Upper lobe of right lung (tissue), 1 donor: ENCODE measurements around the gene AMOTL2. TPM values are rescaled to one million over a fixed set of nuclear protein-coding genes. Genes with fewer than 3 reads are reported as not detected.

ENCODE experiments used
- ATAC-seq: fragments of 200-7000 bp; cut with Tn5 transposase; one replicate; pipeline ENCODE4 v1.9.1; 2020; ENCODE audit warnings: mild to moderate bottlenecking, moderate library complexity
- DNase-seq: peaks from one replicate; pipeline ENCODE4 v3.0.0-alpha.2; 2020
- H3K27ac ChIP-seq: fragments of 200-600 bp; one replicate; pipeline ENCODE4 v1.8.0; 2022
- H3K27me3 ChIP-seq: fragments of 200-600 bp; one replicate; pipeline ENCODE4 v1.8.0; 2022; ENCODE audit warnings: mild to moderate bottlenecking
- H3K36me3 ChIP-seq: fragments of 200-600 bp; one replicate; pipeline ENCODE4 v1.8.0; 2022
- H3K4me1 ChIP-seq: fragments of 200-600 bp; one replicate; pipeline ENCODE4 v1.8.0; 2022
- H3K4me3 ChIP-seq: fragments of 200-600 bp; one replicate; pipeline ENCODE4 v1.8.0; 2022; ENCODE audit warnings: mild to moderate bottlenecking
- H3K9me3 ChIP-seq: fragments of 200-600 bp; one replicate; pipeline ENCODE4 v1.8.0; 2022
- CTCF ChIP-seq: fragments of 200-600 bp; IDR thresholded peaks from one replicate; pipeline ENCODE4 v1.8.0; 2022; ENCODE audit warnings: antibody characterized with exemption
- intact Hi-C: fragments of 100-400 bp; cut with DNase I; formaldehyde crosslinking; loops from one replicate; pipeline ENCODE4 v1.11.0; 2022
- total RNA-seq: library from RNA; stranded (reverse); fragmentation: NEBNext Ultra II Directional; extraction: Animal tissue kit (Norgen Biotek cat#: 25700); gene quantifications from one replicate; pipeline ENCODE4 v1.2.1, GENCODE V29; 2021
- donor health status: DM: no; HTN: yes; CAD: no; lungs with severe emphysema.

Gene AMOTL2
- total RNA-seq, 1 donor from 2014 or later: 119 TPM

GRCh38 chr3:134360046-134360445, 14.2 kb downstream of the AMOTL2 start:
- ATAC-seq (no peak), DNase-seq (peak; percentile 49)
- no peaks in the 10 kb centered on the region for H3K9me3 ChIP-seq
- H3K36me3 ChIP-seq: peaks cover 81% of the 10 kb centered on the region
- no peaks in the 10 kb centered on the region for H3K27me3 ChIP-seq
- intact Hi-C loops: no loop called here
- H3K27ac ChIP-seq: peak overlapping the region; percentile 61
- H3K4me1 ChIP-seq: peaks cover 95% of the 10 kb centered on the region
- no peak overlapping the region for H3K4me3 ChIP-seq
- TF ChIP-seq CTCF: no peak

- intact Hi-C loops: no loop called here
- H3K4me3 ChIP-seq: no peak overlapping the region
- H3K36me3 ChIP-seq: peaks cover 87% of the 10 kb centered on the region
- H3K9me3 ChIP-seq: no peaks in the 10 kb centered on the region
- H3K27me3 ChIP-seq: no peaks in the 10 kb centered on the region
- peaks cover 95% of the 10 kb centered on the region for H3K4me1 ChIP-seq
- no peak for ATAC-seq
- peak; percentile 52 for DNase-seq
- no peak for TF ChIP-seq CTCF
- H3K27ac ChIP-seq: peak overlapping the region; percentile 61
Measured at GRCh38 chr3:134359121-134360010, 14.9 kb downstream of the AMOTL2 start.

GRCh38 chr3:134357914-134358811, 16.1 kb downstream of the AMOTL2 start:
- H3K27ac ChIP-seq: peak overlapping the region; percentile 79

GRCh38 chr3:134357261-134357913, 16.9 kb downstream of the AMOTL2 start:
- intact Hi-C loops: no loop called here
- peak; percentile 33 for DNase-seq
- peak overlapping the region; percentile 79 for H3K27ac ChIP-seq
- H3K4me3 ChIP-seq: no peak overlapping the region
- no peak for TF ChIP-seq CTCF
- no peaks in the 10 kb centered on the region for H3K9me3 ChIP-seq
- peak; percentile 3 for ATAC-seq
- no peaks in the 10 kb centered on the region for H3K27me3 ChIP-seq
- peaks cover 76% of the 10 kb centered on the region for H3K36me3 ChIP-seq
- peaks cover 95% of the 10 kb centered on the region for H3K4me1 ChIP-seq

More at GRCh38 chr3:134357914-134358811, 16.1 kb downstream of the AMOTL2 start:
- intact Hi-C loops: no loop called here
- Histone ChIP-seq H3K4me3 (no peak overlapping the region), H3K36me3 (peaks cover 84% of the 10 kb centered on the region), H3K4me1 (peaks cover 95% of the 10 kb centered on the region), H3K27me3 (no peaks in the 10 kb centered on the region), H3K9me3 (no peaks in the 10 kb centered on the region)
- peak; percentile 35 for TF ChIP-seq CTCF
- peak; percentile 78 for ATAC-seq
- DNase-seq: peak; percentile 63

- DNase-seq: peak; percentile 33
- no peaks in the 10 kb centered on the region for H3K9me3 ChIP-seq
- no peaks in the 10 kb centered on the region for H3K27me3 ChIP-seq
- peaks cover 68% of the 10 kb centered on the region for H3K36me3 ChIP-seq
- H3K4me1 ChIP-seq: peaks cover 95% of the 10 kb centered on the region
- peak overlapping the region; percentile 79 for H3K27ac ChIP-seq
- intact Hi-C loops: no loop called here
- H3K4me3 ChIP-seq: no peak overlapping the region
- TF ChIP-seq CTCF: no peak
- no peak for ATAC-seq
Measured at GRCh38 chr3:134356411-134357040, 17.7 kb downstream of the AMOTL2 start.
